ENCODE data around the gene DNAH17. TPM values are rescaled to one million over a fixed set of nuclear protein-coding genes. Genes with fewer than 3 reads are reported as not detected.

The DNAH17 gene
- total and polyA plus RNA-seq, 2 of the 13 experiments (the other 11 are each of a cell fraction or from before 2014, with no cell fraction given), result 0.86 to 1.6 TPM

DNA sequence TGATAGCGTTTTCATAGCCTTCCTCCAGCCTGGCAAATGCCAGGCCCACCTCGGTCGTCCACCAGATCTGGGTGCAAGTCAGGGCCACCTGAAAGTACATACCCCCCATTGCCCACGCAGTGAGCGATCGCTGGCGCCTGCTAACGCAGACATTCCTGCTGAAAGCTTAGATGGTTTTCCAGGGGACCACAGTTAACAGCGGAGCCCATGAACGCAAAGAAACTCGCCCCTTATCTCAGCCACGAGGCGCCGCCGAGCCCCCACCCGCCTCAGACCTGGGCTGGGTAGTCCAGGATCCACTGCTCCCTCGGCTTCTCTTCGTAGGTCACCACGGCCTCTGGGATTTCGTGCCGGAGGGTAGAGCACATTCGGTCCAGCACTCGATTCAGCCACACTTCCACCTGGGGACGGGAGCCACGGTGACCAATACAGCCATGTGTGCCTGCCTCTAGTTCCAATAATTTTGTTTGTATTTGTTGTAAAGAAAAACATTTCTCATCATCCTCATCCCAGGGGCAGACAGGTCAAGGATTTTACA, 74.5 kb downstream of the DNAH17 start:
- Histone ChIP-seq H3K27me3 (ENCODE audit: control insufficient read depth in 1 of 2, insufficient read depth in 2 of 2, low read length in 2 of 2) (peaks cover 0 to 20% of the 10 kb centered on the region in 2 experiments; a peak in 2 of 5 replicates), H3K36me3 (replicated peaks in 1 of 2; ENCODE audit: control insufficient read depth in 1 of 2, insufficient read depth in 2 of 2, low read length in 2 of 2) (no peaks in the 10 kb centered on the region), H4K20me1 (ENCODE audit: insufficient read depth, low read length) (no peaks in the 10 kb centered on the region), H3K9ac (ENCODE audit: insufficient read depth, low read depth, low read length) (no peak overlapping the region), H3K4me2 (ENCODE audit: low read depth, low read length) (no peak overlapping the region), H3K9me3 (ENCODE audit: low read length) (no peaks in the 10 kb centered on the region), H2AFZ (ENCODE audit: low read length) (no peak overlapping the region), H3K4me3 (replicated peaks in 1 of 3; ENCODE audit: insufficient read depth in 1 of 3, low read depth in 2 of 3, low read length in 3 of 3) (no peak overlapping the region), H3K4me1 (ENCODE audit: insufficient read depth, low read length) (peaks cover 14% of the 10 kb centered on the region), H3K79me2 (ENCODE audit: insufficient read depth, low read length) (no peaks in the 10 kb centered on the region), H3K27ac (ENCODE audit: extremely low read length, insufficient read depth, low read length) (no peak overlapping the region)
- in situ Hi-C loops (cut with HindIII; ENCODE audit: extremely low pct_ligation_motif_present, low pct_unique_long_range_greater_than_20kb) (no loop called here), intact Hi-C loops (cut with micrococcal nuclease; ENCODE audit: unreplicated experiment) (no loop called here)
- ChIA-PET POLR2A (no interaction called here), CTCF (ENCODE audit: low intra/inter-chr PET ratio, low total read pairs) (no interaction called here)
- DNase-seq (ENCODE audit: low spot score) (no peak), ATAC-seq (no peak), FAIRE-seq (no peak)
- TF ChIP-seq ZFY (CRISPR knock-in tag; IDR thresholded peaks at IDR 0.05) (no peak), AGO2 (optimal IDR thresholded peaks at IDR 0.05; ENCODE audit: low read depth, low read length) (peak; percentile 30)
- WGBS (ENCODE audit: low lambda C conversion rate), result 79% methylated on average over 24 of the region's 25 CpGs
- BruUV-seq (replicated peaks), result no TSS peak

DNA sequence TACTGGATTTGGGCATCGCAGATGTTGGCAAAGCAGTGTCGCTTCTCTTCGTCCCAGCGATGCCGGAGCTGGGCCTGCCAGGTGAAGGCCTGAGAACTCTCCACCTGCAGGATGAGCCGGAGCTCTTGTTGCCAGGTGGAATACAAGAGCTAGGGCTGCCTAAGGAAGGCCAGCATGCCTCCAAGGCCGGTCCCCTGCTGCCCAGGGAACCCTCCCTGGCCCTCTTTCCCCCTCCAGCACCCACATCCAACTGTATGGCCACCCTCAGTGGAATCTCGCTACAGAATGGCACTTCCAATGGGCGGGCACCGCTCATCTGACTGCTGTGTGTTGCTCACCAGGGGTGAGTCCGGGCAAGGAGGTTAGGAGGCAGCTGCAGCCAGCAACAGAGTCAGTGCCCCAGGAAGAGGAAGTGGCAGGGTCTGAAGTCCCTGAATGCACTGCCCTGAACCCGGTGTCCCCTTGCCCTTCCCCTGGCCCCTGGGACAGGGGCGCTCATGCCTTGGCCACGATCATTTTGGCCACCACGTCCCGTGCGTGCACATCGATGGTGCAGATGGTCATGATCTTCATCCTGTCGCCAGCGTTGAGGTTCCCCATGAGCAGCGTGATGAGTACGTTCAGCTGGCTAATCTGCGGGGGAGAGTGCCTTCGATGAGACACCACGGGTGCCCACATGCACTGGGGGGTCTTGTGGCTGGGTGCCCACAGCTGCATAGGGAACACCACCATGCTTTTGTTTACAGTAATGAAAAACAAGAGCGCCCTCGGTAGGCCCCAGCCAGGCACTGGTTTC, 75.8 kb downstream of the DNAH17 start:
- in situ Hi-C loops (cut with HindIII; ENCODE audit: extremely low pct_ligation_motif_present, low pct_unique_long_range_greater_than_20kb), result no loop called here

More for the DNA sequence above, 75.8 kb downstream of the DNAH17 start:
- ChIA-PET CTCF (ENCODE audit: low intra/inter-chr PET ratio, low total read pairs) (no interaction called here), POLR2A (no interaction called here)
- Histone ChIP-seq H3K9me3 (ENCODE audit: low read length) (no peaks in the 10 kb centered on the region), H3K27ac (ENCODE audit: extremely low read length, insufficient read depth, low read length) (no peak overlapping the region), H3K4me1 (ENCODE audit: insufficient read depth, low read length) (peaks cover 22% of the 10 kb centered on the region), H3K79me2 (ENCODE audit: insufficient read depth, low read length) (no peaks in the 10 kb centered on the region), H3K36me3 (replicated peaks in 1 of 2; ENCODE audit: control insufficient read depth in 1 of 2, insufficient read depth in 2 of 2, low read length in 2 of 2) (no peaks in the 10 kb centered on the region), H4K20me1 (ENCODE audit: insufficient read depth, low read length) (no peaks in the 10 kb centered on the region), H3K4me3 (replicated peaks in 1 of 3; ENCODE audit: insufficient read depth in 1 of 3, low read depth in 2 of 3, low read length in 3 of 3) (no peak overlapping the region), H2AFZ (ENCODE audit: low read length) (no peak overlapping the region), H3K9ac (ENCODE audit: insufficient read depth, low read depth, low read length) (no peak overlapping the region), H3K4me2 (ENCODE audit: low read depth, low read length) (no peak overlapping the region), H3K27me3 (ENCODE audit: control insufficient read depth in 1 of 2, insufficient read depth in 2 of 2, low read length in 2 of 2) (peaks cover 0 to 16% of the 10 kb centered on the region in 2 experiments; a peak in 2 of 5 replicates)
- 86% methylated on average over 17 of the region's 27 CpGs for WGBS (ENCODE audit: low lambda C conversion rate)
- no TSS peak for BruUV-seq (replicated peaks)
- no peak for DNase-seq (ENCODE audit: low spot score)
- intact Hi-C loops (cut with micrococcal nuclease; ENCODE audit: unreplicated experiment), result no loop called here
- ATAC-seq, result no peak
- no peak for FAIRE-seq
- TF ChIP-seq ZFX (CRISPR knock-in tag; IDR thresholded peaks at IDR 0.05; ENCODE audit: low read depth) (0 out of 2 replicates have a peak, but pooled peaks have one; percentile 11), ZNF230 (CRISPR knock-in tag; IDR thresholded peaks at IDR 0.05) (no peak)

Data from HepG2 (cell line).